GM12878 (cell line): ENCODE data around the gene MX1. TPM values are rescaled to one million over a fixed set of nuclear protein-coding genes. Genes with fewer than 3 reads are reported as not detected.

Experiments
- CEBPZ ChIP-seq: fragments of 150-350 bp; IDR thresholded peaks from 2 replicates; pipeline ENCODE4 v1.6.1; 2016; ENCODE audit warnings: low read depth, low read length
- CUX1 ChIP-seq: IDR thresholded peaks from 2 replicates; pipeline ENCODE4 v1.6.1; 2012; ENCODE audit warnings: improper control_type of control experiment, low read depth, low read length; ENCODE audit not compliant: insufficient replicate concordance
- E2F4 ChIP-seq: IDR thresholded peaks from 2 replicates; pipeline ENCODE4 v1.6.1; 2012; ENCODE audit warnings: low read depth, low read length, improper control_type of control experiment
- SUZ12 ChIP-seq: fragments of 200-600 bp; sonication (generic); IDR thresholded peaks from one replicate; pipeline ENCODE4 v1.6.1; 2018; ENCODE audit warnings: antibody characterized with exemption, mild to moderate bottlenecking; ENCODE audit not compliant: unreplicated experiment
- TCF12 ChIP-seq: IDR thresholded peaks from 2 replicates; pipeline ENCODE4 v1.6.1; 2011; ENCODE audit warnings: low read depth, mild to moderate bottlenecking, low read length
- ZNF24 ChIP-seq: fragments of 450-650 bp; IDR thresholded peaks from 2 replicates; pipeline ENCODE4 v1.6.1; 2017; ENCODE audit warnings: antibody characterized with exemption, mild to moderate bottlenecking
- polyA plus RNA-seq, 11 experiments: library from polyadenylated mRNA; depleted of rRNA in 4 of 11; unstranded in 6 of 11; stranded (reverse) in 5 of 11; fragments of >200 nt; fragmentation: Nextera tagmentation in 4 of 11; fragmentation: Illumina TruSeq in 1 of 11; extraction: Ambion mirVana in 4 of 11; extraction: Trizol in 1 of 11; gene quantifications; 1 replicate in 1 of 11; 2 replicates in 10 of 11; pipeline versions ENCODE4 v1.2.1 to v1.2.3, GENCODE V29; 2011 to 2016; ENCODE audit warnings: inconsistent platforms in 2 of 11, missing spikeins in 2 of 11, low read depth in 1 of 11
- total RNA-seq, 4 experiments: library from RNA; depleted of rRNA in 3 of 4; stranded (reverse); fragments of >200 nt in 3 of 4; fragmentation: Illumina TruSeq in 1 of 4; extraction: Trizol in 1 of 4; gene quantifications; 2 replicates each; pipeline versions ENCODE4 v1.2.1 to v1.2.3, GENCODE V29; 2013 to 2021

MX1 gene
- total and polyA plus RNA-seq, 10 of the 15 experiments (the other 5 are each of a cell fraction or from before 2014, with no cell fraction given) = 75.9 to 385 (median 302) TPM

- TF ChIP-seq CEBPZ (no peak), ZNF24 (no peak), TCF12 (no peak), E2F4 (no peak), CUX1 (no peak), SUZ12 (no peak)
Measured at GRCh38 chr21:41403331-41403730, 22.7 kb upstream of the MX1 start (continued).
